ENCODE measurements around the gene IGFLR1. TPM values are rescaled to one million over a fixed set of nuclear protein-coding genes. Genes with fewer than 3 reads are reported as not detected.

Gene IGFLR1
- polyA plus RNA-seq, 2 of the 4 experiments (the other 2 are of a cell fraction), result 6.4 to 14.4 TPM

GRCh38 chr19:35716801-35717664, 25.2 kb downstream of the IGFLR1 start (continued):
- TF ChIP-seq, protein P1, sequence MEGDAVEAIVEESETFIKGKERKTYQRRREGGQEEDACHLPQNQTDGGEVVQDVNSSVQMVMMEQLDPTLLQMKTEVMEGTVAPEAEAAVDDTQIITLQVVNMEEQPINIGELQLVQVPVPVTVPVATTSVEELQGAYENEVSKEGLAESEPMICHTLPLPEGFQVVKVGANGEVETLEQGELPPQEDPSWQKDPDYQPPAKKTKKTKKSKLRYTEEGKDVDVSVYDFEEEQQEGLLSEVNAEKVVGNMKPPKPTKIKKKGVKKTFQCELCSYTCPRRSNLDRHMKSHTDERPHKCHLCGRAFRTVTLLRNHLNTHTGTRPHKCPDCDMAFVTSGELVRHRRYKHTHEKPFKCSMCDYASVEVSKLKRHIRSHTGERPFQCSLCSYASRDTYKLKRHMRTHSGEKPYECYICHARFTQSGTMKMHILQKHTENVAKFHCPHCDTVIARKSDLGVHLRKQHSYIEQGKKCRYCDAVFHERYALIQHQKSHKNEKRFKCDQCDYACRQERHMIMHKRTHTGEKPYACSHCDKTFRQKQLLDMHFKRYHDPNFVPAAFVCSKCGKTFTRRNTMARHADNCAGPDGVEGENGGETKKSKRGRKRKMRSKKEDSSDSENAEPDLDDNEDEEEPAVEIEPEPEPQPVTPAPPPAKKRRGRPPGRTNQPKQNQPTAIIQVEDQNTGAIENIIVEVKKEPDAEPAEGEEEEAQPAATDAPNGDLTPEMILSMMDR (IDR thresholded peaks at IDR 0.05), result peak; percentile 100
- TF ChIP-seq POLR2A (IDR thresholded peaks at IDR 0.05; ENCODE audit: low read length), result peak; percentile 74
- TF ChIP-seq EP300 (IDR thresholded peaks at IDR 0.05), result no peak
- TF ChIP-seq ZFP36 (IDR thresholded peaks at IDR 0.05; ENCODE audit: borderline replicate concordance, partially characterized antibody), result no peak

- Histone ChIP-seq H3K4me1 (peaks cover 20% of the 10 kb centered on the region), H3K27ac (peak overlapping the region; percentile 91 to 98), H3K9me3 (no peaks in the 10 kb centered on the region), H3K4me2 (peak overlapping the region; percentile 89), H3K4me3 (peak overlapping the region; percentile 87)
- TF ChIP-seq, protein P2, sequence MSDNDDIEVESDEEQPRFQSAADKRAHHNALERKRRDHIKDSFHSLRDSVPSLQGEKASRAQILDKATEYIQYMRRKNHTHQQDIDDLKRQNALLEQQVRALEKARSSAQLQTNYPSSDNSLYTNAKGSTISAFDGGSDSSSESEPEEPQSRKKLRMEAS (IDR thresholded peaks at IDR 0.05), result peak; percentile 94
- TF ChIP-seq NPAS2 (CRISPR knock-in tag; IDR thresholded peaks at IDR 0.05; ENCODE audit: borderline replicate concordance) (peak; percentile 49; the same call in 1 of the 2 replicates), RNF2 (IDR thresholded peaks at IDR 0.05; ENCODE audit: borderline replicate concordance, low read depth) (peak; percentile 68; the same call in 1 of the 2 replicates), RFX5 (IDR thresholded peaks at IDR 0.05) (0 out of 2 replicates have a peak, but pooled peaks have one; percentile 15), PHF8 (IDR thresholded peaks at IDR 0.05; ENCODE audit: borderline replicate concordance, low read depth) (peak; percentile 71; the same call in 1 of the 2 replicates), HOXB5 (CRISPR knock-in tag; IDR thresholded peaks at IDR 0.05) (0 out of 2 replicates have a peak, but pooled peaks have one; percentile 64), POLR2A (IDR thresholded peaks at IDR 0.05; ENCODE audit: low read length) (peak; percentile 92), BHLHE40 (IDR thresholded peaks at IDR 0.05; ENCODE audit: low read depth, low read length) (no peak), ESRRA (IDR thresholded peaks at IDR 0.05; ENCODE audit: borderline replicate concordance, low read length) (no peak), ZNF302 (CRISPR knock-in tag; IDR thresholded peaks at IDR 0.05) (no peak), JUN (IDR thresholded peaks at IDR 0.05) (peak in 1 of 2 experiments; percentile 46; a peak in 1 of 5 replicates), USF2 (IDR thresholded peaks at IDR 0.05) (peak; percentile 16; the same call in 1 of the 2 replicates), ZSCAN20 (CRISPR knock-in tag; IDR thresholded peaks at IDR 0.05) (no peak), TP53 (CRISPR knock-in tag; IDR thresholded peaks at IDR 0.05) (peak; percentile 37; the same call in 1 of the 2 replicates), EHMT2 (IDR thresholded peaks at IDR 0.05; ENCODE audit: low read depth) (no peak)
- TF ChIP-seq, protein P3, sequence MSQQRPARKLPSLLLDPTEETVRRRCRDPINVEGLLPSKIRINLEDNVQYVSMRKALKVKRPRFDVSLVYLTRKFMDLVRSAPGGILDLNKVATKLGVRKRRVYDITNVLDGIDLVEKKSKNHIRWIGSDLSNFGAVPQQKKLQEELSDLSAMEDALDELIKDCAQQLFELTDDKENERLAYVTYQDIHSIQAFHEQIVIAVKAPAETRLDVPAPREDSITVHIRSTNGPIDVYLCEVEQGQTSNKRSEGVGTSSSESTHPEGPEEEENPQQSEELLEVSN (IDR thresholded peaks at IDR 0.05; ENCODE audit: borderline replicate concordance, low read depth), result peak; percentile 98
- ChIA-PET CTCF (interaction anchor here (0.6 to 6.6 kb wide), 15 partner anchors 11 to 363 kb away, joined by 3 to 161 read pairs (median 5); partner anchors contain the start of gene ZBTB32), POLR2A (no interaction called here)
- FAIRE-seq (no peak), ATAC-seq (peak; percentile 41 to 67), DNase-seq (ENCODE audit: low read depth in 1 of 2, low spot score in 1 of 2) (peak; percentile 30 to 90)
- WGBS (ENCODE audit: missing lambda C conversion rate), result 32% methylated on average over 52 of the region's 52 CpGs
Measured at GRCh38 chr19:35715981-35716800, 26.1 kb downstream of the IGFLR1 start.
